Liver (tissue), 3 donors: ENCODE results near the gene SNAPC2.

Experiments used
- CTCF ChIP-seq: fragments of 150-350 bp; IDR thresholded peaks from 2 replicates; pipeline ENCODE4 v1.5.1; 2017; ENCODE audit warnings: improper control_type of control experiment, low read depth, low read length; ENCODE audit not compliant: missing input control
- EGR1 ChIP-seq, 2 donors: IDR thresholded peaks; 2 replicates each; pipeline ENCODE4 v1.6.1; 2016 to 2018; ENCODE audit warnings: antibody characterized with exemption in 2 of 2, low read depth in 2 of 2
- FOXA2 ChIP-seq: IDR thresholded peaks from 2 replicates; pipeline ENCODE4 v1.6.1; 2016; ENCODE audit warnings: antibody characterized with exemption
- JUND ChIP-seq, 2 donors: IDR thresholded peaks; 2 replicates each; pipeline ENCODE4 v1.6.1; 2016; ENCODE audit warnings: antibody characterized with exemption in 2 of 2
- MAX ChIP-seq: IDR thresholded peaks from 2 replicates; pipeline ENCODE4 v1.6.1; 2016; ENCODE audit warnings: antibody characterized with exemption
- RAD21 ChIP-seq, 2 donors: IDR thresholded peaks; 2 replicates each; pipeline ENCODE4 v1.6.1; 2016; ENCODE audit warnings: antibody characterized with exemption in 2 of 2, mild to moderate bottlenecking in 2 of 2
- REST ChIP-seq: IDR thresholded peaks from 2 replicates; pipeline ENCODE4 v1.6.1; 2016; ENCODE audit warnings: antibody characterized with exemption, mild to moderate bottlenecking
- RXRA ChIP-seq, 2 donors: IDR thresholded peaks; 2 replicates each; pipeline ENCODE4 v1.6.1; 2017 to 2018; ENCODE audit warnings: antibody characterized with exemption in 2 of 2, mild to moderate bottlenecking in 1 of 2
- SP1 ChIP-seq: IDR thresholded peaks from 2 replicates; pipeline ENCODE4 v1.6.1; 2018; ENCODE audit warnings: antibody characterized with exemption, mild to moderate bottlenecking
- TAF1 ChIP-seq: conservative IDR thresholded peaks from 2 replicates; pipeline ENCODE4 v1.6.1; 2016; ENCODE audit warnings: antibody characterized with exemption, mild to moderate bottlenecking
- YY1 ChIP-seq: IDR thresholded peaks from 2 replicates; pipeline ENCODE4 v1.6.1; 2016; ENCODE audit warnings: antibody characterized with exemption, mild to moderate bottlenecking
- ZBTB33 ChIP-seq: IDR thresholded peaks from 2 replicates; pipeline ENCODE4 v1.6.1; 2016; ENCODE audit warnings: antibody characterized with exemption
- donor health status: healthy.
- donor health status: healthy.

GRCh38 chr19:7924241-7924640, 4.1 kb downstream of the SNAPC2 start:
- no peak for TF ChIP-seq RAD21 (IDR thresholded peaks at IDR 0.05)
- TF ChIP-seq CTCF: no peak
- no peak for TF ChIP-seq REST
- TF ChIP-seq MAX: no peak
- no peak for TF ChIP-seq YY1
- no peak for TF ChIP-seq TAF1
- TF ChIP-seq SP1: no peak
- TF ChIP-seq RXRA (IDR thresholded peaks at IDR 0.05): no peak
- no peak for TF ChIP-seq EGR1 (IDR thresholded peaks at IDR 0.05; ENCODE audit: low read depth in 2 of 2)
- no peak for TF ChIP-seq FOXA2
- no peak for TF ChIP-seq JUND (IDR thresholded peaks at IDR 0.05)
- no peak for TF ChIP-seq ZBTB33
